SKM-1 treated with dmso at 0.1 percent for 144 hours (cell line): Measurements from ENCODE around the gene USP6NL.
"Not testable (repeated sequence)": the region's sequence is repeated elsewhere in the genome, so short reads cannot be mapped to it uniquely, and the experiment has no call there.

ENCODE experiments used
- DNase-seq: peaks from one replicate; lab custom pipeline; 2025; ENCODE audit not compliant: unreplicated experiment; lab: John Stamatoyannopoulos, UW

Gene USP6NL

DNA sequence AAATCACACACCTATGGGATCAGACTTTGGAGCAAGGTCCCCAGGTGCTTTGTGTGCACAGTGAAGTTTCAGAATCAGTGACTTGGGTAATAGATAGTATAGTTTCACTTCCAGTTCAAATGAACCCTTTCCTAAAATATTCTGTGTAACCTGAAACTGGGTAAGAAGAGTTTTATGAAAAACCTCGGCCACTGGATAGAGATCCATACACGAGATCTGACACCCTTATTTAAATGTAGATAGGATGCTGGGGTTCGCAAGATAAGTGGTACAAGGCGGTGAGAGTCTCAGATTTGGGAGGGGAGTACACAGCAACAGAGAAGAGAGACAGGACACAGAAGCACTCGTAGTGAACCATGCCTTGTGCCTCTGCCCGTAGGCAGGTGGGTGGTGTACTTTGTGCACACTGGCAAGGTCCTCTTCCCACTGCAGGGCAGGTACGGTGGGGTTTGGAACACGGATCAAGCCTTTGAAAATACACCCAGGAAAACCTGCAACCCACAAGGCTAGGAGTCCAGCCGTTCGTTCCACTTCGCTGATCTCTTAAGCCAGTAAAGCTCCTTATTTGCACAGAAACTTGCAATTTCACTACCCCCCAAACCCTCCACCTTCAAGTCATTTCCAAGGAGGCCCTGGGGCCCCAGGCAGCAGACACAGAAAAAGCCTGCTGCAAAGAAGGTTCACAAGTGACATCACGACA is 162.8 kb downstream of the USP6NL start:
- DNase-seq = no peak

DNA sequence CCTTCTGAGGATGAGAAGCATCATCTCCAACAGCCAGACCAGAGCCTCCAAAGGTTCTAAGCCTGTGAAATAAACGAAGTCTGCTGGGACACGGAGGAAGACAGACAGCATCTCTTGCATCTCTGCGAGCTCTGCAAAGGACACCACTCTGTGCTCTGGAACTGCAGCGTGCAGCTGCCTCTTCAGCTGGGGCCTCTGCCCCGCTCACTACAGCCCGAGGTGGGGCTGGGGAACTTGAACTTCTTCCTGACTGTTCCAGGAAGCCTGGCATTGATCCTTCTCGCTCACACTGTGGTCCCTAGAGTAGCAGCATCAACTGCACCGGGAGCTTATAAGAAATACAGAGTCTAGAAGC is 163.3 kb downstream of the USP6NL start:
- no peak for DNase-seq

DNA sequence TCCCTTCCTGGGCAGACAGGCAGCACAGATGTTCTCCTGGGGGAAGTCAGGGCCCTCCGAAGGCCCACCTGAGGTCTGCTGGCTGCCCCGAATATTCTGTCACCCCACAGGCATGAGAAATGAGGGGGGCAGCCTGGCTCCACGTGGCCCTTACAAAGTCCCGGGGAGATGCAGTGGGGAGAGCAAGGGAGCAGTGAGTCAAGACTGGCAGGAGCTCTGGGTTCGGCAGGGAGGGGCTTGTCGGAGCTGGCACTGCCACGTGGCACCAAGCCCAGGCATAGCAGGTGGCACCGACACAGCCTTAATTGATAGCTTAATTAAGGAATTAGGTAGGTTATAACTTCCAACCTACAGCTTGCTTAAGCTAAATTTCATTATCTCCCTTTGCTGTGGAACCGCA is 163.9 kb downstream of the USP6NL start:
- DNase-seq = no peak

DNA sequence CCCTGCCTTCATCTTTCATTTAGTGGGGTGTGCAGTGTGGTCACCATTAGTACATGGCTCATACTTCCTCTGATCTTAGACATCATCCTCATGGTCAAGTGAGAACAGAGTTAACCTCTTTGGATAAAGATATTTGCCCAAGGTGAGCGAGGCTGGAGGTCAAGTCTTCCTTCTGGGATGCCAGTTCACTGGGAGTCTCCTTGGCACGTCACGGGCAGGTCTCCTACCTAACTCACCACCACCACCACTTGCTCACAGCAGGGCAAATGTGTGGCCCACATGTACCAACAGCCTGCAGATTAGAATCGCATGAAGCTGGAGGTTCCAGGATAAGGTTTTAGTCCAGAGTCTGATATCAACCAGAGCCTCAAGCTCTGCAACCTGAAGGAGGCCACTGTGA is 164.6 kb downstream of the USP6NL start:
- DNase-seq = no peak

DNA sequence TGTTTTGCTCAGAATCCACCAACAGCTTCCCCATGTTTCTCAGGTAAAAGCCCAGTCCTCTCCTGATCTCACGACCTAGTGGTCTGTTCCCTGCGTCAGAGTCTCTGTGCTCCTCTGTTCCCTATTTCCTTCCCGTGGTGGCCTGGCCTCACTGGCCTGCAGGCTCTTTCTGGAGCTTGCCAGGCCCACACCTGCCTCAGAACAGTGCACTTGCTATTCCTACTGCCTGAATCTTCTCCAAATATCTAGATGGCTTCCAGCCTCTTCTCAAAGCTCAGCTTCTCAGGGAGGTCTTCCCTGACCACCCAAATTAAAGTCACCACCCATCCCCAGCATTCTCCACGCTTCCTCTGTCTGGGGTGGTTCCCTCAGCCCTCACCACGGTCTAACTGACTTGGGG is 165.3 kb downstream of the USP6NL start:
- DNase-seq = no peak

DNA sequence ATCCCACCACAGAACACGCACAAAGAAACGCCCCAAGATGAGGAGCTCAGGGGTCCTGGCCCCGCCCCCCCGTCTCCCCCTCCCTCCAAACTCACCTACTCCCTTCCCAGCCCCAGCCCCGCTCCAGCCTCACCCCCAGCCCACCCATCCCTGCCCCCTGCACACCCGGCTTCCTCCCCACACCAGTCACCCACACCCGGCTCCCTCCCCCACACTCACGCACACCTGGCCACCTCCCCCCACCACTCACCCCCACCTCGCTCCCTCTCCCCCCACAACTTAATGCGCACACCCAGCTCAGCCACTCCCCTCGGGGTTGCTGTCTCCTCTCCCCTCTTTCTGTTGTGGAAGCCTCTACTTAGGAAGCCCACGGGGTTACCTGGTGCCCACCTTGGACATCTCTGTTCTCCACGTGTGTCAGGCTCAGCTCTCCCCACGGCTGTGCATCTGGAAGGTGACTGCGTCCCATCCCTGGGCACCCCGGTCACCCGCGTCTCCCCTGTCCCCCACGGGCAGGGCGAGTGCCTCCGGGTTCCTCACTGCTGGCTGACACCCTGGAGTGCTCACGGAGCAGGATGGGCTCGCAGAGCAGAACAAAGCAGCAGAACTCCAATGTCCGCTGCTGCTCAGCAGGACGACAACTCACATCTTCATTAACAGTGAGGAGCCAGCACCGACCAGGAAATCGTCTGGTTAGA is 166.8 kb downstream of the USP6NL start:
- DNase-seq = no peak

DNA sequence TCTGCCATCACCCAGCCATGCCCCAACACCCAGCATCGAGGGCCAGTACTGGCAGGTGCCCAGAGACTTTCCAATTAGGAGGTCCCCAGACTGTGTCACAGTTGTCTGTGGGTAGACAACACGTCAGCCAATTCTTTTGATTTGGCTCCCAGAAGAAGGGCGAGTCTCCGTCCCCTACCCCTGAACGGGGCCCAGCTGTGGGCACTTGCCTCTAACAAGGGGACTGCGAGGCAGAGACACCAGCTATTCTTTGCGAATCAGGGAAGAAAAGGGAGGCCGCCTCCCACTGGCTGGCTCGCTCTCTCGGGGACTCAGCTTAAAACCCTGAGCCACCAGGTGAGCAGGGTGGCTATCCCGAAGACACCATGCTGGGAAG is 167.3 kb downstream of the USP6NL start:
- DNase-seq = no peak

DNA sequence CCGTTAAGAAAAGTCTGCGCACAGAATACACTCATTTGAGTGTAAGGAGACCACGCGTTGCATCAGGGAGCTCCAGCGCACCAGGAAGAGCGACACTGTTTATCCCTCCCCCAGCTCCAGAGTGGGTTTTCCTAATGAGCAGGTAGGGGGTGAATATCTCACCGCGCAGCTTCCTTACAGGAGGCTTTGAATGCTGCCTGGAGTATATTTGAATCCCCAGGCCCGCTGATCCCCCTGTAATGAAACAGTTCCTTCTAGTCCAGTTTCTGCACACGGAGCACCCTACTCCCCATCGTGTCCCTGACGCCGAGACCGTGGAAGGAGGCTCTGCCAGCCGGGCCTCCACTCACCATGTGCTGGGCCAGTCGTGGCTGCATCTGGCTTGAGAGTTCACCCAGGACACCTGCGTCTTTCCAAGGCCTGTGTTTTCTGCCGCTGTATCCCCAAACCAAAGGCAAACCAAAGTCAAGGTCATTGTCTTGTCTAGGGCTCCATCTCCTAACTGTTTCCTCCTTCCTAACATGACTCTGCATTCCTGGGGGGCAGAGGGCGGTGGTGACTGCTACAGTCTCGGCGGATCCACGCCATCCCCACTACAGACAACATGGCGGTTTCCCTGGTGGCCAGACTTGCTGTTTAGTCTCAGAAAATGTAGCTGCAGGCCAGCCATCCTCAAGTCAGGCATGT is 167.8 kb downstream of the USP6NL start:
- DNase-seq = no peak

DNA sequence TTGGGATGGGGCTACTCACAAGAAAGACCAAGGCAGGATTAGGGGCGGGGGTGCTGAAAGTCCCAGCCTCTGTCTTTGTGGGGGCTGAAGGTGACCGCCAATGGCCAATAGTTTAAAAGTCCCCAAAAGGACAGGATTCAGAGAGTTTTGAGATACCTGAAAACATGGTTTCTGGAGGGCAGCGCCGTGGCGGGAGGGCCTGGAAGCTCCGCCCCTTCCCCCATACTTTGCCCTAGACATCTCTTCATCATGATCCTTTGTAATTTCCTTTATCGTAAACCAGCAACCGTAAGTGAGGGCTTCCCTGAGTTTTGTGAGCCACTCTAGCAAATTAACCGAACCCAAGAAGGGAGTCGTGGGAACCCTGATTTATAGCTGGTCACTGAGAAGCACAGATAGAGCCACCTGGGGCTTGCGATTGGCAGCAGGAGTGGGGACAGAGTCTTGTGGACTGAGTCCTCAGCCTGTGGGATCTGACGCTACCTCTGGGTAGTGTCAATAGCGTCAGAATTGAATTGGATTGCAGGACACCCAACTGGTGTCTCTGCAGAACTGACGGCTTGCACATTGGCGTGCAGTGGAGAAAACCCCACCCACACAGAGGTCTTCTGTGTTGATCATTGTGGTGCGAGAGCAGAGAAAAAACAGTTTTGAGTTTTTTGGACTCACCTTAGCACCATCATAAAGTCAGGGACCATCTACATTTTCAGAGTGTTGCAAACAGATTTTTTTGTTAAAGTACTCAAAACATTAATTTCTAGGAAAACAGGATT is 169.3 kb downstream of the USP6NL start:
- DNase-seq = no peak

DNA sequence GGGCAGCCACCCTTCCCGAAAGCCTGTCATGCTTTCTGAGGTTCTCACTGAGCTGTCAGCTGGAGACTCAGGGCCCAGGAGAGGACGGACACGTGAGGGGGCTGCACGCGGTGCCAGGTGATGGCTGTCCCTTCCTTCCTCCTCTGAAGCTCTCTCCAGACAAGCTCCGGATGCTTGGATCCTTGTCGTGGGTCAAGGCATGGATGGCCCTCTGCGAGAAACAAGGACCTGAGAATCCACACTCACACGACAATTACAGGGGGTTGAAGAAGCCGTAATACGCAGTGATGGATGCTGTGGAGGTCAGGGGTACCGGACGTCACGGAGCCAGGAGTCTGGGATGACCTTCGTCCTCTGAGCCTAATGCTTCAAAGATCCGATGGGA is 170.3 kb downstream of the USP6NL start:
- no peak for DNase-seq

DNA sequence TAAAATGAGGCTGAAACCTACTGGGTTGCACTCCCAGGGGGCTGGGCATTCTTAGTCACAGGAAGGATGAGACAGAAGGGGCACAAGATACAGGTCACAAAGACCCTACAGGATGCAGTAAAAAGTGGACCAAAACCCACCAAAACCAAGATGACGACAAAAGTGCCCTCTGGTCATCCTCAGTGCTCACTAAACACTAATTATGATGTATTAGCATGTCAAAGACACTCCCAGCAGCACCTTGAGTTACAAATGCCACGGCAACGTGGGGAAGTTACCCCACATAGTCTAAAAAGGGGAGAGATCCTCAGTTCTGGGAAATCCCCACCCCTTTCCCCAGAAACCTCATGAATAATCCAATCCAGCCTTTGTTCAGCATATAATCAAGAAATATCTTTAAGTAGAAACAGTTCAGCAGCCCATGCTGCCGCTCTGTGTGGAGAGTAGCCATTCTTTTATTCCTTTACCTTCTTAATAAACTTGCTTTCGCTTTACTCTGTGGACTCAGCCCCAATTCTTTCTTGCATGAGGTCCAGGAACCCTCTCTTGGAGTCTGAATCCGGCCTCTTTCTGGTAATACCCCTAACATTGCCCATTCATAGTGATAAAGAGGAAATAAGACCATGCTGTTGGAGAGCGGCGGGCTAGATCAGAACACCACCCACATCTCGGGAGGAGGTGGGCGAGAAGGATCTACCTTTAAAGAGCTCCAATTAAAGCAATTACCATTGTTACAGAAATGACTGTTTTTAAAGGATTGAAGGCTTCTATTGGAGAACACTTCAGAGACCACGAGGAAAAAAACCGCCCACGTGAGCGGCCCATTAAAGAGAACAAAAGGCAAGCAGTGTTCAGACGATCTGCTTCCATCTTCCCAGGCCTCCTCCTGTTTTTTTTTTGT is 170.9 kb downstream of the USP6NL start:
- DNase-seq = no peak

DNA sequence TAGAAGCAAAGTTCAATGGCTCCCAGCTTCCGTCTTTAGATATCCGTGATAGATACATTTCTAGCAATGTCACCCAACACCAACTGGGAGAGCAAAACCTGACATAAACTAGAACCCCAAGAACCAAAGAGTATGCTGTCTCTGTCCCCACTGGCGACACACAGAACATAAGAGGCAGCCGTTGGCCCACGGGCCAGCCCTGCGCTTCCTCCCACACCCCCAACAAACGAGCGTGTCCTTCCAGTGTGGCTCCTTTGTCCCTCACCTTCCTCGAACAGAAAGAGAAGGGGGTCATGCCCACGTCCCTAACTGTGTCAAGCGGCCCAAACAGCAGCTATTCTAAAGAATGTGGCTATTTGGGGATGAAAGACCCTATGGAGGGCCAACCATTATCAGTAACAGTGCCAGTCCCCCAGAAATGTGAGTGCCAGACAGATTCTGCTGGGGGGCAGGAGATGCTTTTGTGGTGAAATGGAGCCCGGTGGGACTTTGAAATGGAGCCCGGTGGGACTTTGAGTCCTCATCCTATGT is 171.9 kb downstream of the USP6NL start:
- no peak for DNase-seq

DNA sequence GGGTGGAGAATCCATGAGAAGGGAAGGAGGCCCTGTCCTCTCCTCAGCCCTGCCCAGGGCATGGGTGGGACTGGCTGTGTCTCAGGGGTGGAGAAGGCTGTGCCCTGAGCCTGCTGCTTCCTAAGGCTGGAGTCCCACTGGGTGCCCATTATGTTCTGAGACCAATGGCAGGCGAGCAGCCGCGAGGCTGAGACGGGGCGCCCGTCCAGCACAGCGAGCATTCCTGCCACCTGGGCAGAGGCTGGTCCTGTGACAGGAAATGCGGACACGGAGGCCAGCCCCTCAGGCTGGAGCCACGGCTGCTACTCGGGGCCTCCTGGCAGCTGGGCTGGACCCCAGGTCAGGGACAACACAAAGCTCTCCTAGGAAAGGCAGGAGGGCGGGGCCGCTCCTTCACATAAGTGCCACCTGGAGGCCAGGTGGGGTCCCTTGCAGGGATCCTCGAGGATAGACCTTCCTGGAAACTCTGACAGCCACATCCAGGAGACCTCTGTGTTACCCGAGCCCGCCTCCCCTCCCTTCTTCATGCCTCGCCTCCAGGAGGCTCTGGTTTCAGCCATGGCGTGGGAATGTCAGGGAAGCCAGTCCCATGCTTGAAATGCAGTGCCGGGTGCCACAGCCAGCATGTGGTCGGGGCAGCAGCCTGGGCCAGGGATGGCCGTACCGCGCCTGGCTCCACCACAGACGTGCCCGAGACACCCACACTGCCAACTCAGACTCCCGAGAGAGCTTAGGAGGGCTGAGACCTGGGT is 173.9 kb downstream of the USP6NL start:
- DNase-seq = no peak

DNA sequence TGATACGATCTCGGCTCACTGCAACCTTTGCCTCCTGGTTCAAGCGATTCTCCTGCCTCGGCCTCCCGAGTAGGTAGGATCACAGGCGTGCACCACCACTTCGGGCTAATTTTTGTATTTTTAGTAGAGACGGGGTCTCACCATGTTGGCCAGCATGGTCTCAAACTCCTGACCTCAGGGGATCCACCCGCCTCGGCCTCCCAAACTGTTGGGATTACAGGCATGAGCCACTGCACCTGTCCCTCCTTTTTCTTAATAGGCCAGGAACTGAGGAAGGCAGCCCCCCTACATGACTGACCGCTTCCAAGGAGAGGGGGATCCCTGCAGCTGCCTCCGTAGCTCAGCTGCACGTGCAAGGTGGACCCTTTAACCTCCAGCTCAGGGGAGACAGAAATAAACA is 175.0 kb downstream of the USP6NL start:
- DNase-seq = not testable (repeated sequence)

DNA sequence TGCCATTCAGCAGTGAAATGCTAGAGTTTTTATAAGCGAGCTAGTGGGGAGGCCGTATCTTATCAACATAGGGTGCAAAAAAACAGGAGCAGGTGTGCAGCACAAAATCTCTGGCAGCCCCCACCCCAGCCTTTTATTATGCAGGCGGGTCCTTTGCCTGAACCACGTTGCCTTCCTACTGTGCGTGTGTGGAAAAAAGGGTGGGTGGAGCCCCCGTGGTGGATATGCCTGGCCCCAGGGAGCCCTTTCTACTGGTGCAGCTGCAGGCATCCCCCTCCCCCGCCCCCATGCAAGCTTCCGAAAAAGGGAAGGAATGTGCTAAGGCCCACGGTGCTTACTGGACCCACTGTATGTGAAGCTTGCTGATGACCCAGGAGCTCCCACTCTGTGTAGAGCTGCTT is 175.9 kb downstream of the USP6NL start:
- no peak for DNase-seq

DNA sequence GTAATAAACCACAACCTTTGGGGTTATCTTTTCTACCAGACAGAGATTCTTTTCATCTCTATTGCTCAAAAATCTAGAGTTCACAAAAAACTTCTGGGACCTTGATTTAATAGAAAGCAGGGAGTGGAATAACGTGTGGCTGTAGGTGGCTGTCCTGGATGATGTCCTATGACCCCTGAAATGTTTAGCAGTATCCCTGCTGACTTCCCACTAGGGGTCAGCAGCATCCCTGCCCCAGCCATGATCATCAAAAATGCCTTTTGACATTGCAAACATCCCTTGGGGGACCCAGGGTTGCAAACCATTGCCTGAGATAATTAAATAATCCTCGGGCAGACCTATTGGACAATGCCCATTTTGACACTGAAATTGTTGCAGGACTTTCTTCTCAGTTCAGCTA is 177.1 kb downstream of the USP6NL start:
- no peak for DNase-seq

DNA sequence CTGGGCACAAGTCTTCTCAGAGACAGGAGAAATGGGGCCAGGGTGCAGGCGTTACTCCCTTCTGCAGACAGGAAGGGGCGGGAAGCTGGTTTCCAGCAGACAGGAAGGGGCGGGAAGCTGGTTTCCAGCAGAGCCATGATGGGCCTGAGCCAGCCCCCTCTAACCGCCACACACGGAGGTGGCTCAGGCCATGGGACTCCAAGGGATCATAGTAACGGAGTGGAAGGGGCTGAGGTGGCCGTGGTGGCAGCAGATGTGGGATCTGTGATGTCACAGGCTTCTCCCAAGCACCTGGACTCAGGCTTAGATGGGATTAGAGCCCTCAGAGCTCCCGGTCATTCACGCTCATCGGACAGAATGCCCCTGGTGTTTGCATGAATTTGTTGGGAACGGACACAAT is 177.8 kb downstream of the USP6NL start:
- DNase-seq = no peak

DNA sequence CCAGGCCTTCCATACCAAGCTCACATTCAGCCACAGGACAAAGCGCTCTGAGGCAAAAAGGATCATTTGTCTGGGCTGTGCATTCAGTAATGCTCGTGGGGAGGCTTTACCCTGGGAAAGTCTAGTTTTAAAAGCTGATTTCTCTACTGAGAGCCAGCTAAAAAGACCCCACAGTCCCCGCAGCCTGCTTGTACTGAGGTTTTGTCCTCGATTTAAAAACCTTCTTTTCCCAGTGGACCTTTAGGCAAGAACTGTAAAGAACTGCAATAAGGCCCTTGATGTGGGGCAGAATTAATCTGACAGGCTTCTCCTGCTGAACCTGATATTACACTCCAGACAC is 180.3 kb downstream of the USP6NL start:
- no peak for DNase-seq

DNA sequence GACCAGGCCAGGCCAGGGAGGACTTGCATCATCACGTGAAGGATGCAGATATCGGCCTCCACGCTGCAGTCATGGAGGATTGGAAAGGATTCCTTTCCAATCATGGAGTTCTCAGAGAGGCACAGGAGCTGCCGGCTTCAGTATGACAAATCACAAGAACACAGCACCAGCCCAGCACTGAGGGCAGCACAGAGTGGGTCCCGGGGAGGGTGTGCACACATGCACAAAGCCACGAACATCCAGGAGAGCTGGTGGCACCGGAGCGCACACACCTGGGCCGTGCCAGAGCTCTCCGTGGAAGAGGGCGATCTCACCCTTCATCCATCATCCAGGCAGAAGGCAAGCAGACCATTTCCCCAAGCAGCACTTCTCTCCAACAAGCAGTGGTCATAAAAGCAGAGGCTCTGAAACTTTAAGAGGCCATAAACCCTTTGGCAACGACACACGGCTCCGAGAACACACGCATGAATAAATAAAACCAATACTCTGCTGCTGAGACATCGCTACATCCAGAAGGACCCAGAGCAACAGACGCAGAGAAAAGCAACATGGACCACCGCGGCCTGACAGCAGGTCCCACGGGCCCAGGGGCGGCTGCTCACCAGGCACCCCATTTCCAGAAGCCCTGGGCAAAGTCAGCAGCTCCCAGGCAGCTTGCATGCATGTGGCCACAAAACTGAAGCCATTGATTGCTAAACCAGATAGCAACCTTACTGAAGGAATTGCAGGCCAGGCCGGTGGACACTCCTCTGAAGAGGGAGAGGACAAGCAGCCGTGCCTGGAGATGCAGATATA is 180.8 kb downstream of the USP6NL start:
- DNase-seq = no peak
